HEK293T (cell line): ENCODE data around the gene REXO1.

ENCODE experiments used
- FOXA1 ChIP-seq: fragments of 450-650 bp; IDR thresholded peaks from 2 replicates; pipeline ENCODE4 v1.6.1; 2016; ENCODE audit warnings: mild to moderate bottlenecking
- LEF1 ChIP-seq: fragments of 450-650 bp; IDR thresholded peaks from 2 replicates; pipeline ENCODE4 v1.6.1; 2017; ENCODE audit warnings: mild to moderate bottlenecking, borderline replicate concordance
- SP1 ChIP-seq: fragments of 450-650 bp; IDR thresholded peaks from 2 replicates; pipeline ENCODE4 v1.6.1; 2017
- SUZ12 ChIP-seq: fragments of 450-650 bp; IDR thresholded peaks from 2 replicates; pipeline ENCODE4 v1.6.1; 2016; ENCODE audit warnings: mild to moderate bottlenecking
- TARDBP ChIP-seq: fragments of 450-650 bp; IDR thresholded peaks from 2 replicates; pipeline ENCODE4 v1.6.1; 2016

DNA sequence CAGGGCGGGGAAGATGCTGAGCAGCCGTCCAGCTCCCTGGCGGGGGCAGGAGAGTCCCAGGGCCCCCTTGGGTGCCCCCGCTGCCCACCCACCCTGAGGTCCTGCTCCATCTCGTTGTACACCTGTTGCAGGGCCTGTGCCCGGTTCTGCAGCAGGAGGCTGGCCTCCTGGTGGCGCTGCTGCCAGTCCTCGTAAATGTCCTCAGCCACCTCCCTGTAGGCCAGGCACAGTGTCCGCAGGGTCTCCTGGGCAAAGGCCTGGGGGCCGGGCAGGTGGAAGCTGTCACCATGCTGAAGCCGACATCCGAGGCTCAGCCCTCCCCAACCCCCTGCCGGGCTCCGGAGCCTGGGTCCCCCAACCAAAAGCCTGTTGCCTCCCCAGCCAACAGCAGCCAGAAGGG lies 56.4 kb downstream of the REXO1 start:
- TF ChIP-seq TARDBP: no peak
- TF ChIP-seq SUZ12: no peak
- no peak for TF ChIP-seq SP1
- no peak for TF ChIP-seq FOXA1
- TF ChIP-seq LEF1: no peak
